ENCODE data around the gene ADAP1. TPM values are rescaled to one million over a fixed set of nuclear protein-coding genes. Genes with fewer than 3 reads are reported as not detected.
A peak's percentile ranks its signal among the peaks of the same experiment; 100 is the strongest.

ADAP1 gene
- total and polyA plus RNA-seq, 2 of the 13 experiments (the other 11 are each of a cell fraction or from before 2014, with no cell fraction given), result 10.5 to 24.6 TPM

GRCh38 chr7:985915-986741 is 31.6 kb upstream of the ADAP1 start (continued):
- TF ChIP-seq ZSCAN5A (CRISPR knock-in tag; IDR thresholded peaks at IDR 0.05; ENCODE audit: borderline replicate concordance), result no peak
- no peak for TF ChIP-seq ZNF839 (CRISPR knock-in tag; IDR thresholded peaks at IDR 0.05; ENCODE audit: borderline replicate concordance)
- TF ChIP-seq KDM6A (CRISPR knock-in tag; IDR thresholded peaks at IDR 0.05; ENCODE audit: low read depth), result no peak
- TF ChIP-seq ZNF460 (CRISPR knock-in tag; IDR thresholded peaks at IDR 0.05; ENCODE audit: borderline replicate concordance), result no peak
- TF ChIP-seq ZNF672 (CRISPR knock-in tag; IDR thresholded peaks at IDR 0.05), result no peak
- no peak for TF ChIP-seq ZNF674 (CRISPR knock-in tag; IDR thresholded peaks at IDR 0.05; ENCODE audit: low read depth)
- TF ChIP-seq NONO (IDR thresholded peaks at IDR 0.05), result no peak
- TF ChIP-seq NONO (CRISPR knock-in tag; conservative IDR thresholded peaks at IDR 0.05), result no peak
- TF ChIP-seq MAFF (IDR thresholded peaks at IDR 0.05; ENCODE audit: low read depth, low read length), result no peak
- peak; percentile 44; the same call in 1 of the 2 replicates for TF ChIP-seq ZBTB4 (CRISPR knock-in tag; IDR thresholded peaks at IDR 0.05; ENCODE audit: borderline replicate concordance)
- no peak for TF ChIP-seq SNAPC4 (CRISPR knock-in tag; IDR thresholded peaks at IDR 0.05)
- no peak for TF ChIP-seq CHD2 (IDR thresholded peaks at IDR 0.05; ENCODE audit: low read depth, low read length)
- TF ChIP-seq ZNF782 (CRISPR knock-in tag; IDR thresholded peaks at IDR 0.05; ENCODE audit: borderline replicate concordance), result no peak
- no peak for TF ChIP-seq NFIC (IDR thresholded peaks at IDR 0.05; ENCODE audit: low read length)
